Activated CD4-positive, alpha-beta T cell treated with anti-CD3 and anti-CD28 coated beads for 24 hours (primary cell): ENCODE data around the gene ENTPD2.

Source experiments
- DNase-seq, 2 donors: peaks; one replicate each; pipeline ENCODE4 v3.0.0-alpha.2; 2020; ENCODE audit warnings: low read depth in 2 of 2

ENTPD2 gene

GRCh38 chr9:137030006-137030405, 23.9 kb downstream of the ENTPD2 start:
- DNase-seq, result no peak

GRCh38 chr9:137029058-137029936, 24.6 kb downstream of the ENTPD2 start:
- DNase-seq, result peak; percentile 63 to 74

- peak; percentile 41 to 55 for DNase-seq
Observed at GRCh38 chr9:137028263-137029057, 25.4 kb downstream of the ENTPD2 start.

- no peak for DNase-seq
Observed at GRCh38 chr9:137027369-137028262, 26.2 kb downstream of the ENTPD2 start, which contains the start of gene ABCA2. Gene ABCA2 (minus strand): TSS chr9:137028237. CDS start chr9:137028140, 97 bp downstream.

- no peak for DNase-seq
Observed at GRCh38 chr9:137026828-137027227, 27.0 kb downstream of the ENTPD2 start.

- no peak for DNase-seq
Observed at GRCh38 chr9:137026384-137026783, 27.5 kb downstream of the ENTPD2 start.

- DNase-seq, result no peak
Observed at GRCh38 chr9:137025517-137025966, 28.3 kb downstream of the ENTPD2 start.

- DNase-seq, result no peak
Observed at GRCh38 chr9:137023583-137023991, 30.3 kb downstream of the ENTPD2 start.

GRCh38 chr9:137023157-137023556, 30.7 kb downstream of the ENTPD2 start:
- no peak for DNase-seq

GRCh38 chr9:137022662-137023008, 31.2 kb downstream of the ENTPD2 start:
- DNase-seq, result no peak

- DNase-seq, result peak; percentile 57 to 73
Observed at GRCh38 chr9:137021979-137022661, 31.7 kb downstream of the ENTPD2 start.

- no peak for DNase-seq
Observed at GRCh38 chr9:137021568-137021978, 32.3 kb downstream of the ENTPD2 start.

GRCh38 chr9:137020771-137021567, 32.9 kb downstream of the ENTPD2 start:
- DNase-seq, result no peak

- no peak for DNase-seq
Observed at GRCh38 chr9:137019891-137020683, 33.8 kb downstream of the ENTPD2 start.

GRCh38 chr9:137018761-137019559, 34.9 kb downstream of the ENTPD2 start:
- DNase-seq, result no peak

GRCh38 chr9:137017791-137018497, 35.9 kb downstream of the ENTPD2 start:
- no peak for DNase-seq

GRCh38 chr9:137017071-137017470, 36.8 kb downstream of the ENTPD2 start:
- DNase-seq, result no peak

GRCh38 chr9:137016436-137016835, 37.4 kb downstream of the ENTPD2 start:
- no peak for DNase-seq
